WTC11 (cell line): ENCODE results near the gene SPAG8.

Source experiments
- CTCF ChIP-seq: fragments of 200-600 bp; IDR thresholded peaks from 2 replicates; pipeline ENCODE4 v1.8.0; 2022; ENCODE audit warnings: antibody characterized with exemption
- ELF4 ChIP-seq: sonication (generic); formaldehyde crosslinking; IDR thresholded peaks from 2 replicates; pipeline ENCODE4 v1.8.1; 2022; ENCODE audit warnings: low read depth, mild to moderate bottlenecking, moderate library complexity, missing genetic modification reagents
- EMX1 ChIP-seq: fragments of 250-450 bp; sonication (Bioruptor Pico); IDR thresholded peaks from 2 replicates; pipeline ENCODE4 v1.8.0; 2021; ENCODE audit warnings: mild to moderate bottlenecking
- JUN ChIP-seq: sonication (generic); formaldehyde crosslinking; IDR thresholded peaks from 2 replicates; pipeline ENCODE4 v1.8.0; 2023; ENCODE audit warnings: mild to moderate bottlenecking, missing genetic modification reagents
- KAT7 ChIP-seq: sonication (generic); formaldehyde crosslinking; IDR thresholded peaks from 2 replicates; pipeline ENCODE4 v1.8.1; 2023; ENCODE audit warnings: missing genetic modification reagents, mild to moderate bottlenecking, borderline replicate concordance
- NFATC4 ChIP-seq: fragments of 250-450 bp; sonication (Bioruptor Pico); IDR thresholded peaks from 2 replicates; pipeline ENCODE4 v1.9.0; 2021; ENCODE audit warnings: mild to moderate bottlenecking
- NFYB ChIP-seq: sonication (generic); formaldehyde crosslinking; conservative IDR thresholded peaks from 2 replicates; pipeline ENCODE4 v1.8.0; 2022; ENCODE audit warnings: low read depth, missing genetic modification reagents
- PREB ChIP-seq: sonication (generic); formaldehyde crosslinking; IDR thresholded peaks from 2 replicates; pipeline ENCODE4 v1.8.1; 2022; ENCODE audit warnings: mild to moderate bottlenecking, missing genetic modification reagents, moderate library complexity, borderline replicate concordance
- USF1 ChIP-seq: sonication (generic); formaldehyde crosslinking; IDR thresholded peaks from 2 replicates; pipeline ENCODE4 v1.8.0; 2022; ENCODE audit warnings: mild to moderate bottlenecking, missing genetic modification reagents
- USF2 ChIP-seq: sonication (generic); formaldehyde crosslinking; IDR thresholded peaks from 2 replicates; pipeline ENCODE4 v1.8.1; 2023; ENCODE audit warnings: mild to moderate bottlenecking, missing genetic modification reagents, moderate library complexity
- ZNF121 ChIP-seq: sonication (generic); formaldehyde crosslinking; IDR thresholded peaks from 2 replicates; pipeline ENCODE4 v1.8.0; 2023; ENCODE audit warnings: missing genetic modification reagents
- ZNF281 ChIP-seq: sonication (generic); formaldehyde crosslinking; IDR thresholded peaks from 2 replicates; pipeline ENCODE4 v1.8.0; 2023; ENCODE audit warnings: mild to moderate bottlenecking, missing genetic modification reagents
- ZNF425 ChIP-seq: fragments of 250-450 bp; sonication (Bioruptor Pico); conservative IDR thresholded peaks from 2 replicates; pipeline ENCODE4 v1.9.0; 2021; ENCODE audit warnings: mild to moderate bottlenecking

- TF ChIP-seq NFYB (CRISPR knock-in tag) (no peak), JUN (no peak), CTCF (no peak), ZNF425 (no peak), ZNF281 (CRISPR knock-in tag) (no peak), NFATC4 (CRISPR knock-in tag) (no peak), ELF4 (CRISPR knock-in tag) (no peak), ZNF121 (CRISPR knock-in tag) (no peak), USF1 (CRISPR knock-in tag) (no peak), PREB (CRISPR knock-in tag) (no peak), USF2 (CRISPR knock-in tag) (no peak), EMX1 (CRISPR knock-in tag) (no peak), KAT7 (no peak)
These were observed 32.7 kb upstream of the SPAG8 start for GRCh38 chr9:35844628-35845270.
